ENCODE results near the gene FOXP1. TPM values are rescaled to one million over a fixed set of nuclear protein-coding genes. Genes with fewer than 3 reads are reported as not detected.
A peak's percentile ranks its signal among the peaks of the same experiment; 100 is the strongest.

The FOXP1 gene
- total and polyA plus RNA-seq, 2 of the 13 experiments (the other 11 are each of a cell fraction or from before 2014, with no cell fraction given): 40.4 to 59.0 TPM

GRCh38 chr3:71559578-71560162 is 23.9 kb downstream of the FOXP1 start (continued):
- TF ChIP-seq ZNF691 (CRISPR knock-in tag; IDR thresholded peaks at IDR 0.05; ENCODE audit: borderline replicate concordance, low read depth) (no peak), ZNF24 (IDR thresholded peaks at IDR 0.05) (no peak), PHF5A (CRISPR knock-in tag; IDR thresholded peaks at IDR 0.05; ENCODE audit: low read depth, unreplicated experiment) (no peak), TARDBP (CRISPR knock-in tag; IDR thresholded peaks at IDR 0.05) (0 out of 2 replicates have a peak, but pooled peaks have one; percentile 42), ZNF703 (CRISPR knock-in tag; IDR thresholded peaks at IDR 0.05; ENCODE audit: borderline replicate concordance) (no peak), ISL2 (CRISPR knock-in tag; IDR thresholded peaks at IDR 0.05) (peak; percentile 43; the same call in 1 of the 2 replicates), RFX3 (CRISPR knock-in tag; IDR thresholded peaks at IDR 0.05) (no peak), ISX (CRISPR knock-in tag; conservative IDR thresholded peaks at IDR 0.05) (no peak), PAF1 (CRISPR knock-in tag; IDR thresholded peaks at IDR 0.05) (no peak), IRF2 (CRISPR knock-in tag; IDR thresholded peaks at IDR 0.05) (no peak), NFRKB (IDR thresholded peaks at IDR 0.05) (no peak), ERF (CRISPR knock-in tag; IDR thresholded peaks at IDR 0.05) (no peak), NPAS2 (CRISPR knock-in tag; IDR thresholded peaks at IDR 0.05; ENCODE audit: borderline replicate concordance) (no peak), ZNF235 (CRISPR knock-in tag; IDR thresholded peaks at IDR 0.05; ENCODE audit: borderline replicate concordance) (no peak), DR1 (CRISPR knock-in tag; IDR thresholded peaks at IDR 0.05) (no peak), REXO4 (CRISPR knock-in tag; IDR thresholded peaks at IDR 0.05; ENCODE audit: borderline replicate concordance) (no peak), NRL (CRISPR knock-in tag; IDR thresholded peaks at IDR 0.05; ENCODE audit: borderline replicate concordance) (no peak), ZNF614 (CRISPR knock-in tag; IDR thresholded peaks at IDR 0.05; ENCODE audit: borderline replicate concordance) (no peak), MTA3 (CRISPR knock-in tag; IDR thresholded peaks at IDR 0.05) (no peak), ZNF329 (CRISPR knock-in tag; IDR thresholded peaks at IDR 0.05; ENCODE audit: low read depth) (no peak), RBM39 (IDR thresholded peaks at IDR 0.05; ENCODE audit: low read depth, low read length, poor library complexity, severe bottlenecking) (no peak), MIER2 (CRISPR knock-in tag; IDR thresholded peaks at IDR 0.05) (no peak), ZSCAN9 (CRISPR knock-in tag; IDR thresholded peaks at IDR 0.05; ENCODE audit: borderline replicate concordance) (no peak; the same call in 1 of the 2 replicates), ZFX (CRISPR knock-in tag; IDR thresholded peaks at IDR 0.05; ENCODE audit: low read depth) (no peak), KDM1A (CRISPR knock-in tag; IDR thresholded peaks at IDR 0.05) (no peak), CENPT (CRISPR knock-in tag; IDR thresholded peaks at IDR 0.05; ENCODE audit: low read depth) (no peak), SP5 (CRISPR knock-in tag; IDR thresholded peaks at IDR 0.05; ENCODE audit: borderline replicate concordance, low read depth) (peak; percentile 80), ZNF619 (CRISPR knock-in tag; IDR thresholded peaks at IDR 0.05) (no peak)
- TF ChIP-seq, protein P1, sequence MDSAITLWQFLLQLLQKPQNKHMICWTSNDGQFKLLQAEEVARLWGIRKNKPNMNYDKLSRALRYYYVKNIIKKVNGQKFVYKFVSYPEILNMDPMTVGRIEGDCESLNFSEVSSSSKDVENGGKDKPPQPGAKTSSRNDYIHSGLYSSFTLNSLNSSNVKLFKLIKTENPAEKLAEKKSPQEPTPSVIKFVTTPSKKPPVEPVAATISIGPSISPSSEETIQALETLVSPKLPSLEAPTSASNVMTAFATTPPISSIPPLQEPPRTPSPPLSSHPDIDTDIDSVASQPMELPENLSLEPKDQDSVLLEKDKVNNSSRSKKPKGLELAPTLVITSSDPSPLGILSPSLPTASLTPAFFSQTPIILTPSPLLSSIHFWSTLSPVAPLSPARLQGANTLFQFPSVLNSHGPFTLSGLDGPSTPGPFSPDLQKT (CRISPR knock-in tag; IDR thresholded peaks at IDR 0.05; ENCODE audit: borderline replicate concordance): no peak
- TF ChIP-seq, protein P2, sequence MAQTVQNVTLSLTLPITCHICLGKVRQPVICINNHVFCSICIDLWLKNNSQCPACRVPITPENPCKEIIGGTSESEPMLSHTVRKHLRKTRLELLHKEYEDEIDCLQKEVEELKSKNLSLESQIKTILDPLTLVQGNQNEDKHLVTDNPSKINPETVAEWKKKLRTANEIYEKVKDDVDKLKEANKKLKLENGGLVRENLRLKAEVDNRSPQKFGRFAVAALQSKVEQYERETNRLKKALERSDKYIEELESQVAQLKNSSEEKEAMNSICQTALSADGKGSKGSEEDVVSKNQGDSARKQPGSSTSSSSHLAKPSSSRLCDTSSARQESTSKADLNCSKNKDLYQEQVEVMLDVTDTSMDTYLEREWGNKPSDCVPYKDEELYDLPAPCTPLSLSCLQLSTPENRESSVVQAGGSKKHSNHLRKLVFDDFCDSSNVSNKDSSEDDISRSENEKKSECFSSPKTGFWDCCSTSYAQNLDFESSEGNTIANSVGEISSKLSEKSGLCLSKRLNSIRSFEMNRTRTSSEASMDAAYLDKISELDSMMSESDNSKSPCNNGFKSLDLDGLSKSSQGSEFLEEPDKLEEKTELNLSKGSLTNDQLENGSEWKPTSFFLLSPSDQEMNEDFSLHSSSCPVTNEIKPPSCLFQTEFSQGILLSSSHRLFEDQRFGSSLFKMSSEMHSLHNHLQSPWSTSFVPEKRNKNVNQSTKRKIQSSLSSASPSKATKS (CRISPR knock-in tag; IDR thresholded peaks at IDR 0.05): no peak
